ENCODE measurements around the gene CDKAL1.

DNA sequence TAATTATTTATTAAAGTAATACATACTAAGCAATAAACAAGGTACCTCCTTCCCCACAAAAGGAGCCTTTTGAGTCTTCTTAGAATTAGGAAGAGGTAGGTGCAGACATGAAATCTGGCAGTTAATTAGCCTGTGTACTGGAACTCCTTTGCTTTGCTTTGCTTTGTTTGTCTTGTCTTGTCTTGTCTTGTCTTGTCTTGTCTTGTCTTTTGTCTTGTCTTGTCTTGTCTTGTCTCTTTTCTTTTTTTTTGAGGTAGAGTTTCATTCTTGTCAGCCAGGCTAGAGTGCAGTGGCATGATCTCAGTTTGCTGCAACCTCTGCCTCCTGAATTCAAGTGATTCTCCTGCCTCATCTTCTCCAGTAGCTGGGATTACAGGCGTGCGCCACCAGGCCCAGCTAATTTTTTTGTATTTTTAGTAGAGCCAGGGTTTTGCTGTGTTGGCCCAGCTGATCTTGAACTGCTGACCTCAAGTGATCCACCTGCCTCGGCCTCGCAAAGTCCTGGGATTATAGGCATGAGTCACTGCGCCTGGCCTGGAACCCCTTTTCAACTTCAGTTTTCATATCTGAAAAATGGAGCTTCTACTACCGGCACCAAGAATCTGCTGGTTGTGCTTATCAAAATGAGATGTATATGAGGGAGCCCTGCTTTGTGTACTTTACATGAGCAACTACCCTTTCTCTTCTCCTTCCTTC is 301.2 kb downstream of the CDKAL1 start:
- TF ChIP-seq ZNF565 (CRISPR knock-in tag; conservative IDR thresholded peaks at IDR 0.05; ENCODE audit: low read depth) (no peak), ESRRG (CRISPR knock-in tag; IDR thresholded peaks at IDR 0.05) (no peak), RARB (CRISPR knock-in tag; IDR thresholded peaks at IDR 0.05) (no peak), ZFP30 (CRISPR knock-in tag; IDR thresholded peaks at IDR 0.05) (no peak), SNAI2 (CRISPR knock-in tag; IDR thresholded peaks at IDR 0.05) (no peak), ISL1 (CRISPR knock-in tag; IDR thresholded peaks at IDR 0.05) (no peak), ZNF8 (CRISPR knock-in tag; IDR thresholded peaks at IDR 0.05) (no peak)
- TF ChIP-seq, protein P1, sequence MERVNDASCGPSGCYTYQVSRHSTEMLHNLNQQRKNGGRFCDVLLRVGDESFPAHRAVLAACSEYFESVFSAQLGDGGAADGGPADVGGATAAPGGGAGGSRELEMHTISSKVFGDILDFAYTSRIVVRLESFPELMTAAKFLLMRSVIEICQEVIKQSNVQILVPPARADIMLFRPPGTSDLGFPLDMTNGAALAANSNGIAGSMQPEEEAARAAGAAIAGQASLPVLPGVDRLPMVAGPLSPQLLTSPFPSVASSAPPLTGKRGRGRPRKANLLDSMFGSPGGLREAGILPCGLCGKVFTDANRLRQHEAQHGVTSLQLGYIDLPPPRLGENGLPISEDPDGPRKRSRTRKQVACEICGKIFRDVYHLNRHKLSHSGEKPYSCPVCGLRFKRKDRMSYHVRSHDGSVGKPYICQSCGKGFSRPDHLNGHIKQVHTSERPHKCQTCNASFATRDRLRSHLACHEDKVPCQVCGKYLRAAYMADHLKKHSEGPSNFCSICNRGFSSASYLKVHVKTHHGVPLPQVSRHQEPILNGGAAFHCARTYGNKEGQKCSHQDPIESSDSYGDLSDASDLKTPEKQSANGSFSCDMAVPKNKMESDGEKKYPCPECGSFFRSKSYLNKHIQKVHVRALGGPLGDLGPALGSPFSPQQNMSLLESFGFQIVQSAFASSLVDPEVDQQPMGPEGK (CRISPR knock-in tag; IDR thresholded peaks at IDR 0.05; ENCODE audit: borderline replicate concordance), result no peak
- TF ChIP-seq, protein P2, sequence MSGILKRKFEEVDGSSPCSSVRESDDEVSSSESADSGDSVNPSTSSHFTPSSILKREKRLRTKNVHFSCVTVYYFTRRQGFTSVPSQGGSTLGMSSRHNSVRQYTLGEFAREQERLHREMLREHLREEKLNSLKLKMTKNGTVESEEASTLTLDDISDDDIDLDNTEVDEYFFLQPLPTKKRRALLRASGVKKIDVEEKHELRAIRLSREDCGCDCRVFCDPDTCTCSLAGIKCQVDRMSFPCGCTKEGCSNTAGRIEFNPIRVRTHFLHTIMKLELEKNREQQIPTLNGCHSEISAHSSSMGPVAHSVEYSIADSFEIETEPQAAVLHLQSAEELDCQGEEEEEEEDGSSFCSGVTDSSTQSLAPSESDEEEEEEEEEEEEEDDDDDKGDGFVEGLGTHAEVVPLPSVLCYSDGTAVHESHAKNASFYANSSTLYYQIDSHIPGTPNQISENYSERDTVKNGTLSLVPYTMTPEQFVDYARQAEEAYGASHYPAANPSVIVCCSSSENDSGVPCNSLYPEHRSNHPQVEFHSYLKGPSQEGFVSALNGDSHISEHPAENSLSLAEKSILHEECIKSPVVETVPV (CRISPR knock-in tag; IDR thresholded peaks at IDR 0.05), result no peak

Data from SK-N-SH treated with all-trans-retinoic acid at 6 μM for 48 hours (cell line).